WTC11 (cell line): ENCODE data around the gene CELF4.
A peak's percentile ranks its signal among the peaks of the same experiment; 100 is the strongest.

Experiments used
- NR2C2 ChIP-seq: sonication (generic); formaldehyde crosslinking; IDR thresholded peaks from 2 replicates; pipeline ENCODE4 v1.8.0; 2022; ENCODE audit warnings: mild to moderate bottlenecking, missing genetic modification reagents
- ZNF416 ChIP-seq: fragments of 250-450 bp; sonication (Bioruptor Pico); IDR thresholded peaks from 2 replicates; pipeline ENCODE4 v1.9.0; 2021; ENCODE audit warnings: mild to moderate bottlenecking, inconsistent platforms
- TF ChIP-seq, protein P1 (sequence below): fragments of 200-600 bp; IDR thresholded peaks from 2 replicates; pipeline ENCODE4 v1.8.0; 2022; ENCODE audit warnings: antibody characterized with exemption
- TF ChIP-seq, protein P2 (sequence below): sonication (generic); formaldehyde crosslinking; conservative IDR thresholded peaks from 2 replicates; pipeline ENCODE4 v1.8.1; 2023; ENCODE audit warnings: mild to moderate bottlenecking, low read depth, missing genetic modification reagents, moderate library complexity

DNA sequence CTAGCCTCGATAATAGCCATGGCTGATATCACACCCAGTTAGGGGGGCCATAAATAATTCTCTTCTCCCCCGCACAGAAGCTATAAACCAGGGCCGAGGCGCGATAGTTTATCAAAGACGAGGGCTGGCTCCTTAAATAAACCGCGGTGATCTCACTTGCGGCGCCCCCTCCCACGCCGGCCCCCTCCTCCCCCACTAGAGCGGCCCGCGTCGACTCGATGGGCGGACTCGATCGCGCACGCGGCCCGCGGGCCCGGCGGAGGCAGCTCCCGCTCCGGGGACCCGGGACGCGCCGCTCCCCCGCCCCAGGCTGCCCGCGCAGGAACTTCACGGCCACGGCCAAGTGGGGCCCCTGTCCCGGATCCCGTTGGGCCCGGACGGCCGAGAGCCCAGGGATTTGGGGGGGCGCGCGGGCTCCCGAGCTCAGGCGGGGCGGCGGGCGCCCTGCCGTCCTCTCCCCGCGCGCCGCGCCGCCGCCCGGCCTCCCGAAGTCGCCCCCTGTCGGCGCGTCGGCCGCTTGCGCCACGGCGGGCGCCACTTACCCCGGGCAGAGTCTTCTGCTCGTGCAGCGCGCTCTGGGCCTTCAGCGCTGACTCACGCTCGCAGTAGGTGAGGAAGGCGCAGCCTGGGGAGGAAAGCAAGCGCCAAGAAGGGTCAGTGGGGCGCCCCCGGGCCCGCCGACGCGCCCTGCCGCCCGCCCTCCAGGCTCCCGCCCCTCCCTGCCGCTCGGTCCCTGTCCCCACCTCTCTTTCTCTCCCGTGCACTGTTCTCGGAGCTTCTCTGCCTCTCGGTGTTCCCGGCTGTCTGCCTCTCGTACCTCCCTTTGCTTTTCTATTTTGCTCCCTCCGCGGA, 80.4 kb downstream of the CELF4 start:
- TF ChIP-seq ZNF416 (CRISPR knock-in tag) (no peak), NR2C2 (CRISPR knock-in tag) (no peak)
- TF ChIP-seq, protein P1, sequence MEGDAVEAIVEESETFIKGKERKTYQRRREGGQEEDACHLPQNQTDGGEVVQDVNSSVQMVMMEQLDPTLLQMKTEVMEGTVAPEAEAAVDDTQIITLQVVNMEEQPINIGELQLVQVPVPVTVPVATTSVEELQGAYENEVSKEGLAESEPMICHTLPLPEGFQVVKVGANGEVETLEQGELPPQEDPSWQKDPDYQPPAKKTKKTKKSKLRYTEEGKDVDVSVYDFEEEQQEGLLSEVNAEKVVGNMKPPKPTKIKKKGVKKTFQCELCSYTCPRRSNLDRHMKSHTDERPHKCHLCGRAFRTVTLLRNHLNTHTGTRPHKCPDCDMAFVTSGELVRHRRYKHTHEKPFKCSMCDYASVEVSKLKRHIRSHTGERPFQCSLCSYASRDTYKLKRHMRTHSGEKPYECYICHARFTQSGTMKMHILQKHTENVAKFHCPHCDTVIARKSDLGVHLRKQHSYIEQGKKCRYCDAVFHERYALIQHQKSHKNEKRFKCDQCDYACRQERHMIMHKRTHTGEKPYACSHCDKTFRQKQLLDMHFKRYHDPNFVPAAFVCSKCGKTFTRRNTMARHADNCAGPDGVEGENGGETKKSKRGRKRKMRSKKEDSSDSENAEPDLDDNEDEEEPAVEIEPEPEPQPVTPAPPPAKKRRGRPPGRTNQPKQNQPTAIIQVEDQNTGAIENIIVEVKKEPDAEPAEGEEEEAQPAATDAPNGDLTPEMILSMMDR: peak; percentile 50; the same call in 1 of the 2 replicates
- TF ChIP-seq, protein P2, sequence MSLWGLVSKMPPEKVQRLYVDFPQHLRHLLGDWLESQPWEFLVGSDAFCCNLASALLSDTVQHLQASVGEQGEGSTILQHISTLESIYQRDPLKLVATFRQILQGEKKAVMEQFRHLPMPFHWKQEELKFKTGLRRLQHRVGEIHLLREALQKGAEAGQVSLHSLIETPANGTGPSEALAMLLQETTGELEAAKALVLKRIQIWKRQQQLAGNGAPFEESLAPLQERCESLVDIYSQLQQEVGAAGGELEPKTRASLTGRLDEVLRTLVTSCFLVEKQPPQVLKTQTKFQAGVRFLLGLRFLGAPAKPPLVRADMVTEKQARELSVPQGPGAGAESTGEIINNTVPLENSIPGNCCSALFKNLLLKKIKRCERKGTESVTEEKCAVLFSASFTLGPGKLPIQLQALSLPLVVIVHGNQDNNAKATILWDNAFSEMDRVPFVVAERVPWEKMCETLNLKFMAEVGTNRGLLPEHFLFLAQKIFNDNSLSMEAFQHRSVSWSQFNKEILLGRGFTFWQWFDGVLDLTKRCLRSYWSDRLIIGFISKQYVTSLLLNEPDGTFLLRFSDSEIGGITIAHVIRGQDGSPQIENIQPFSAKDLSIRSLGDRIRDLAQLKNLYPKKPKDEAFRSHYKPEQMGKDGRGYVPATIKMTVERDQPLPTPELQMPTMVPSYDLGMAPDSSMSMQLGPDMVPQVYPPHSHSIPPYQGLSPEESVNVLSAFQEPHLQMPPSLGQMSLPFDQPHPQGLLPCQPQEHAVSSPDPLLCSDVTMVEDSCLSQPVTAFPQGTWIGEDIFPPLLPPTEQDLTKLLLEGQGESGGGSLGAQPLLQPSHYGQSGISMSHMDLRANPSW (CRISPR knock-in tag): no peak
